Gastrocnemius medialis (tissue), 4 donors: ENCODE measurements around the gene NPEPPS.

ENCODE experiments used
- POLR2A ChIP-seq, 2 donors: fragments of 450-650 bp; IDR thresholded peaks; one replicate each; pipeline ENCODE4 v1.6.1; 2017; ENCODE audit warnings: antibody characterized with exemption in 2 of 2, mild to moderate bottlenecking in 2 of 2, moderate library complexity in 2 of 2
- TF ChIP-seq, protein P1 (sequence below), 5 experiments: fragments of 450-650 bp in 3 of 5; fragments of 200-600 bp in 2 of 5; sonication (generic) in 2 of 5; IDR thresholded peaks in 4 of 5; conservative IDR thresholded peaks in 1 of 5; 1 replicate in 4 of 5; 2 replicates in 1 of 5; pipeline ENCODE4 v1.5.1; 2016 to 2019; ENCODE audit warnings: antibody characterized with exemption in 5 of 5, mild to moderate bottlenecking in 3 of 5, moderate library complexity in 3 of 5

DNA sequence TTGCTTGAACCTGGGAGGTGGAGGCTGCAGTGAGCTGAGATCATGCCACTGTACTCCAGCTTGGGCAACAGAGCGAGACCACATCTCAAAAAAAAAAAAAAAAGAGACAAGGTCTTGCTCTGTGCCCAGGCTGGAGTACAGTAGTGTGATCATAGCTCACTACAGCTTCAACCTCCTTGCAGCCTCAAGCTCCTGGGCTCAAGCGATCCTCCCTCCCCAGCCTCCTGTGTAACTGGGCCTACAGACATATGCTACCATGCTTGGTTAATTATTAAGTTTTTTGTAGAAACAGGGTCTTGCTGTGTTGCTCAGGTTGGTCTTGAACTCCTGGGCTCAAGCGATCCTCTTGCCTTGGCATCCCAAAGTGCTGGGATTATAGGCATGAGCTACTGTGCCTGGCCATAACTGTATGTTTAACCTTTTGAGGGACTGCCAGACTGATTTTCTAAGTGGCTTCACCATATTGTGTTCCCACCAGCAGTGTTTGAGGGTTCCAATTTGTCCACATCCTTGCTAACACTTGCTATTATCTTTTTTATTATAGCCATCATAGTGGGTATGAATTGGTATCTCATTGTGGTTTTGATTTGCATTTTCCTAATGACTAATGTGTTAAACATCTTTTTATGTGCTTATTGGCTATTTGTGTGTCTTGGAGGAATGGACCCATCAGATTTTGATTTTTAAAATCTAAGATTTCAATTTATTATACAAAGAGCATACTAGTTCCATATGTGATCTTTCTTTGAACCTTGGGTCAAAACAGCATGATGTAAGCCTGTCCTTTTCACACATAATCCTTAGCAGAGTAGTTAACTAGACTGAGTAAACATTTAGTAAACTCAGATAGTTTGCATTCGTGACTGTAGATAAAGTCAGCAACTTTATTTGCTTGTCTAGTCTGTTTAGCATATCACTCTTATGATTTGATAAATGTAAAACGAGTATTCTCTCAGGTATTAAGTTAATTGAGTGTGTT, 80.8 kb downstream of the NPEPPS start:
- TF ChIP-seq, protein P1, sequence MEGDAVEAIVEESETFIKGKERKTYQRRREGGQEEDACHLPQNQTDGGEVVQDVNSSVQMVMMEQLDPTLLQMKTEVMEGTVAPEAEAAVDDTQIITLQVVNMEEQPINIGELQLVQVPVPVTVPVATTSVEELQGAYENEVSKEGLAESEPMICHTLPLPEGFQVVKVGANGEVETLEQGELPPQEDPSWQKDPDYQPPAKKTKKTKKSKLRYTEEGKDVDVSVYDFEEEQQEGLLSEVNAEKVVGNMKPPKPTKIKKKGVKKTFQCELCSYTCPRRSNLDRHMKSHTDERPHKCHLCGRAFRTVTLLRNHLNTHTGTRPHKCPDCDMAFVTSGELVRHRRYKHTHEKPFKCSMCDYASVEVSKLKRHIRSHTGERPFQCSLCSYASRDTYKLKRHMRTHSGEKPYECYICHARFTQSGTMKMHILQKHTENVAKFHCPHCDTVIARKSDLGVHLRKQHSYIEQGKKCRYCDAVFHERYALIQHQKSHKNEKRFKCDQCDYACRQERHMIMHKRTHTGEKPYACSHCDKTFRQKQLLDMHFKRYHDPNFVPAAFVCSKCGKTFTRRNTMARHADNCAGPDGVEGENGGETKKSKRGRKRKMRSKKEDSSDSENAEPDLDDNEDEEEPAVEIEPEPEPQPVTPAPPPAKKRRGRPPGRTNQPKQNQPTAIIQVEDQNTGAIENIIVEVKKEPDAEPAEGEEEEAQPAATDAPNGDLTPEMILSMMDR (IDR thresholded peaks at IDR 0.05 in 4 of 5, conservative IDR thresholded peaks at IDR 0.05 in 1 of 5): no peak
- no peak for TF ChIP-seq POLR2A (IDR thresholded peaks at IDR 0.05)
